B cell (primary cell): ENCODE results near the gene SLC6A4. TPM values are rescaled to one million over a fixed set of nuclear protein-coding genes. Genes with fewer than 3 reads are reported as not detected.

ENCODE experiments used
- ATAC-seq: fragments of 200-7000 bp; cut with Tn5 transposase; one replicate; pipeline ENCODE4 v1.10.0; 2021; ENCODE audit warnings: low read depth, mild to moderate bottlenecking, moderate number of reproducible peaks, moderate library complexity
- CTCF ChIA-PET: fragments of 350-600 bp; sonication (Branson Sonifier 250); formaldehyde crosslinking; loops from one replicate; lab custom pipeline; 2021; ENCODE audit warnings: antibody characterized with exemption, inconsistent platforms; lab: Charles Lee
- POLR2A ChIA-PET: fragments of 350-600 bp; sonication (Branson Sonifier 250); formaldehyde crosslinking; loops from one replicate; lab custom pipeline; 2021; ENCODE audit warnings: antibody characterized with exemption; lab: Charles Lee
- DNase-seq: peaks from one replicate; pipeline ENCODE4 v3.0.0; 2013
- H2AFZ ChIP-seq: 2 replicates; pipeline ENCODE4 v1.6.1; 2012; ENCODE audit warnings: mild to moderate bottlenecking, low read depth, low read length; ENCODE audit not compliant: insufficient read depth, poor library complexity, severe bottlenecking
- H3K27ac ChIP-seq, 2 donors: 1 replicate in 1 of 2; 2 replicates in 1 of 2; pipeline ENCODE4 v1.5.1; 2012 to 2013; ENCODE audit warnings: low read length in 2 of 2, mild to moderate bottlenecking in 2 of 2, moderate library complexity in 1 of 2
- H3K27me3 ChIP-seq, 4 experiments: fragments of 200-600 bp in 1 of 4; sonication (generic) in 1 of 4; replicated peaks in 1 of 4; 1 replicate in 2 of 4; 2 replicates in 2 of 4; pipeline versions ENCODE4 v1.6.1 to v1.7.0; 2013 to 2016; ENCODE audit warnings: low read length in 3 of 4, mild to moderate bottlenecking in 2 of 4, mixed read lengths in 1 of 4, moderate library complexity in 1 of 4; ENCODE audit not compliant: insufficient read depth in 4 of 4, control insufficient read depth in 3 of 4; ENCODE audit errors: control extremely low read depth in 1 of 4
- H3K36me3 ChIP-seq, 2 experiments: replicated peaks in 1 of 2; 1 replicate in 1 of 2; 2 replicates in 1 of 2; pipeline versions ENCODE4 v1.6.1 to v1.7.1; 2013; ENCODE audit warnings: low read length in 1 of 2; ENCODE audit not compliant: insufficient read depth in 2 of 2, control insufficient read depth in 1 of 2; ENCODE audit errors: control extremely low read depth in 1 of 2, extremely low read depth in 1 of 2
- H3K4me1 ChIP-seq, 2 donors: fragments of 200-600 bp in 1 of 2; sonication (generic) in 1 of 2; 1 replicate in 1 of 2; 2 replicates in 1 of 2; pipeline versions ENCODE4 v1.5.1 to v1.6.1; 2013 to 2017; ENCODE audit warnings: low read length in 2 of 2; ENCODE audit not compliant: control insufficient read depth in 2 of 2, insufficient read depth in 2 of 2
- H3K4me2 ChIP-seq: replicated peaks from 2 replicates; pipeline ENCODE3; 2012; ENCODE audit warnings: mild to moderate bottlenecking, low read depth, low read length; ENCODE audit not compliant: poor library complexity, severe bottlenecking
- H3K4me3 ChIP-seq, 5 experiments: fragments of 200-600 bp in 1 of 5; sonication (generic) in 1 of 5; 1 replicate in 3 of 5; 2 replicates in 2 of 5; pipeline versions ENCODE4 v1.5.1 to v1.7.0; 2011 to 2016; ENCODE audit warnings: low read length in 4 of 5, mild to moderate bottlenecking in 4 of 5, low read depth in 2 of 5, control low read depth in 1 of 5, moderate library complexity in 1 of 5; ENCODE audit not compliant: insufficient read depth in 1 of 5; ENCODE audit errors: control extremely low read depth in 1 of 5, extremely low read depth in 1 of 5
- H3K79me2 ChIP-seq: fragments of 200-600 bp; sonication (generic); one replicate; pipeline ENCODE4 v1.6.0; 2016; ENCODE audit warnings: low read length; ENCODE audit not compliant: control insufficient read depth, insufficient read depth
- H3K9ac ChIP-seq: fragments of 200-600 bp; sonication (generic); 2 replicates; pipeline ENCODE4 v1.6.1; 2017; ENCODE audit warnings: mild to moderate bottlenecking, low read length, moderate library complexity
- H3K9me3 ChIP-seq, 3 donors: one replicate each; pipeline versions ENCODE4 v1.6.1 to v1.7.1; 2013; ENCODE audit warnings: low read length in 2 of 3; ENCODE audit not compliant: control insufficient read depth in 2 of 3, insufficient read depth in 1 of 3; ENCODE audit errors: control extremely low read depth in 1 of 3
- H4K20me1 ChIP-seq: 2 replicates; pipeline ENCODE4 v1.6.0; 2012; ENCODE audit warnings: mild to moderate bottlenecking, low read length; ENCODE audit not compliant: insufficient read depth, control insufficient read depth, poor library complexity, severe bottlenecking
- H3K27ac Mint-ChIP-seq: one replicate; pipeline ENCODE4 v1.8.0; 2021; ENCODE audit warnings: mixed read lengths
- H3K27me3 Mint-ChIP-seq: one replicate; pipeline ENCODE4 v1.8.0; 2021; ENCODE audit warnings: mixed read lengths
- H3K4me1 Mint-ChIP-seq: one replicate; pipeline ENCODE4 v1.8.0; 2021; ENCODE audit warnings: mixed read lengths
- H3K4me3 Mint-ChIP-seq: one replicate; pipeline ENCODE4 v1.8.0; 2021; ENCODE audit warnings: mixed read lengths
- H3K9me3 Mint-ChIP-seq: one replicate; pipeline ENCODE4 v1.8.0; 2022; ENCODE audit warnings: mixed read lengths; ENCODE audit not compliant: insufficient read depth
- EZH2 ChIP-seq: IDR thresholded peaks from 2 replicates; pipeline ENCODE4 v1.6.1; 2012; ENCODE audit warnings: borderline replicate concordance, low read depth, mild to moderate bottlenecking, moderate library complexity, low read length; ENCODE audit not compliant: insufficient read depth, poor library complexity, severe bottlenecking
- WGBS: methylation state at CpG from one replicate; pipeline ENCODE4 v1.1.5; 2013; ENCODE audit warnings: missing lambda C conversion rate; ENCODE audit not compliant: insufficient coverage; 5-methylcytosine and 5-hydroxymethylcytosine counted together
- intact Hi-C: fragments of 100-400 bp; cut with micrococcal nuclease; formaldehyde crosslinking; loops from one replicate; pipeline ENCODE4 v1.10.0; 2022
- polyA plus RNA-seq: library from polyadenylated mRNA; depleted of rRNA; stranded (reverse); fragments of >200 nt; gene quantifications from 2 replicates; pipeline ENCODE4 v1.2.3, GENCODE V29; 2012
- total RNA-seq, 2 donors: library from RNA; stranded (reverse); fragments of 120-200 nt in 1 of 2; gene quantifications; 1 replicate in 1 of 2; 2 replicates in 1 of 2; pipeline versions ENCODE4 v1.2.3 to v1.2.4, GENCODE V29; 2013 to 2022
- TF ChIP-seq, protein P1 (sequence below): fragments of 200-600 bp; IDR thresholded peaks from one replicate; pipeline ENCODE4 v1.8.0; 2022; ENCODE audit warnings: antibody characterized with exemption, mild to moderate bottlenecking

Gene SLC6A4
- total and polyA plus RNA-seq, 2 donors (not counting 1 experiment from before 2014, with no cell fraction given), result not detected

DNA sequence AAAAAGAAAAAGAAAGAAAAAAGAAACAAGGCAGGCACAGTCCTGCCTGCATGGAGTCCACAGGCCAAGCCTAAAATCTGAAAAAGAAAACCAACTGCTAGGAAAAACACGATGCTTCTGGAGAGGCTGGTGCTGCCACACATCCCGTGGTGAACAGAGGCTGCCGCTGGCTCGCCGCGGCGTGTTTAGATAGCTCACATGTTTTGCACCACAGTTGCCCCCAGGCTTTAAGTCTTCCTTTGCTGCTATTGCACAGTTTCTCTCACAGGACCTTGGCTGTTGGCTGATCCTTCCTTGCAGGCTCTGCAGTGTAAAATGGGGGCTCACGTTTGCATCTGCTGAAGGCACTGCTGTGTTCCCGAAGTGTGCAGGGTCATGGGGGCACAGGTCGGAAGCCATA is 8.6 kb downstream of the SLC6A4 start:
- Histone ChIP-seq H3K4me2 (no peak overlapping the region), H3K27ac (no peak overlapping the region), H3K4me1 (no peaks in the 10 kb centered on the region), H2AFZ (no peak overlapping the region), H3K4me3 (no peak overlapping the region), H3K36me3 (no peaks in the 10 kb centered on the region), H3K27me3 (peaks cover 0 to 3% (median 1%) of the 10 kb centered on the region in 4 experiments), H3K79me2 (no peaks in the 10 kb centered on the region), H4K20me1 (no peaks in the 10 kb centered on the region), H3K9me3 (no peaks in the 10 kb centered on the region), H3K9ac (no peak overlapping the region)
- ChIA-PET POLR2A (no interaction called here), CTCF (no interaction called here)
- no peaks in the 10 kb centered on the region for H3K9me3 Mint-ChIP-seq
- peaks cover 6% of the 10 kb centered on the region for H3K4me1 Mint-ChIP-seq
- WGBS, result 87% methylated on average over 10 of the region's 10 CpGs
- intact Hi-C loops, result no loop called here
- TF ChIP-seq EZH2, result no peak
- TF ChIP-seq, protein P1, sequence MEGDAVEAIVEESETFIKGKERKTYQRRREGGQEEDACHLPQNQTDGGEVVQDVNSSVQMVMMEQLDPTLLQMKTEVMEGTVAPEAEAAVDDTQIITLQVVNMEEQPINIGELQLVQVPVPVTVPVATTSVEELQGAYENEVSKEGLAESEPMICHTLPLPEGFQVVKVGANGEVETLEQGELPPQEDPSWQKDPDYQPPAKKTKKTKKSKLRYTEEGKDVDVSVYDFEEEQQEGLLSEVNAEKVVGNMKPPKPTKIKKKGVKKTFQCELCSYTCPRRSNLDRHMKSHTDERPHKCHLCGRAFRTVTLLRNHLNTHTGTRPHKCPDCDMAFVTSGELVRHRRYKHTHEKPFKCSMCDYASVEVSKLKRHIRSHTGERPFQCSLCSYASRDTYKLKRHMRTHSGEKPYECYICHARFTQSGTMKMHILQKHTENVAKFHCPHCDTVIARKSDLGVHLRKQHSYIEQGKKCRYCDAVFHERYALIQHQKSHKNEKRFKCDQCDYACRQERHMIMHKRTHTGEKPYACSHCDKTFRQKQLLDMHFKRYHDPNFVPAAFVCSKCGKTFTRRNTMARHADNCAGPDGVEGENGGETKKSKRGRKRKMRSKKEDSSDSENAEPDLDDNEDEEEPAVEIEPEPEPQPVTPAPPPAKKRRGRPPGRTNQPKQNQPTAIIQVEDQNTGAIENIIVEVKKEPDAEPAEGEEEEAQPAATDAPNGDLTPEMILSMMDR, result no peak
- no peak overlapping the region for H3K4me3 Mint-ChIP-seq
- ATAC-seq (no peak), DNase-seq (no peak)
- H3K27ac Mint-ChIP-seq, result no peak overlapping the region
- H3K27me3 Mint-ChIP-seq, result peaks cover 9% of the 10 kb centered on the region

DNA sequence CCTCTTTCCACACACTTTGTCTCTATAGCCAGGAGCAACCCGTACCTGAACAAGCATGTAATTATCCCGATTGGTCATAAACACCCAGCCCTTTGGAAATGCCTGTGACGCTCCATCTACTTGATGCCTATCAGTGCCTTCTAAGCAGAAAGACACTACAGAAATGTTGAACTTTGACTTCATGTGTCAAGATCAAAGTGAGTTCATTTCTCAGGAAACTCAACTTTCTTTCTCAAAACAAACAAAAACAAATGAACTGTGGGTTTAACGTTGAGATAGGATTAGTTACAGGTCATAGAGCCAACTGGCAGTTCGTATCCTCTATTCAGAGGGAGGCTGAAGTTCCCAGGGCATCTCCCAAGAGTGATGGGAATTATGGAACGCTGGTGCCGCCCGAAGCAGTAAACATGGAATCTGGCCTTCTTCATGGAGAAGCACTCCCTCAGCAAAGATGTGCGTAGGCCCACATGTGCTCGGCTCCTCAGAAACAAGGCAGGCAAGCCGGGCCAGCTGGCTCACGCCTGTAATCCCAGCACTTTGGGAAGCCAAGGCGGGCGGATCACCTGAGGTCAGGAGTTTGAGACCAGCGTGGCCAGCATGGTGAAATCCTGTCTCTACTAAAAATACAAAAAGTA is 9.5 kb downstream of the SLC6A4 start:
- Histone ChIP-seq H3K36me3 (no peaks in the 10 kb centered on the region), H3K27me3 (peaks cover 0 to 3% (median 0%) of the 10 kb centered on the region in 4 experiments), H3K79me2 (no peaks in the 10 kb centered on the region), H3K9ac (no peak overlapping the region), H3K9me3 (no peaks in the 10 kb centered on the region), H3K4me3 (no peak overlapping the region), H3K27ac (no peak overlapping the region), H4K20me1 (no peaks in the 10 kb centered on the region), H3K4me2 (no peak overlapping the region), H2AFZ (no peak overlapping the region), H3K4me1 (no peaks in the 10 kb centered on the region)
- Mint-ChIP-seq H3K4me3 (no peak overlapping the region), H3K9me3 (no peaks in the 10 kb centered on the region), H3K4me1 (peaks cover 6% of the 10 kb centered on the region), H3K27ac (no peak overlapping the region), H3K27me3 (peaks cover 7% of the 10 kb centered on the region)
- CTCF ChIA-PET, result no interaction called here
- 87% methylated on average over 12 of the region's 15 CpGs for WGBS
- ATAC-seq, result no peak
- POLR2A ChIA-PET, result no interaction called here
- no peak for DNase-seq
- intact Hi-C loops, result no loop called here
- TF ChIP-seq, protein P1, result no peak
- TF ChIP-seq EZH2, result no peak
